HG03097 (cell line): ENCODE data around the gene CYP27A1.
"Not testable (repeated sequence)": the region's sequence is repeated elsewhere in the genome, so short reads cannot be mapped to it uniquely, and the experiment has no call there.

ENCODE experiments used
- ATAC-seq: cut with Tn5 transposase; IDR thresholded peaks from one replicate; pipeline ENCODE4 v1.9.1; 2021; ENCODE audit not compliant: unreplicated experiment, low FRiP score

CYP27A1 gene

GRCh38 chr2:218772759-218773158 is 9.2 kb upstream of the CYP27A1 start:
- ATAC-seq = not testable (repeated sequence)

DNA sequence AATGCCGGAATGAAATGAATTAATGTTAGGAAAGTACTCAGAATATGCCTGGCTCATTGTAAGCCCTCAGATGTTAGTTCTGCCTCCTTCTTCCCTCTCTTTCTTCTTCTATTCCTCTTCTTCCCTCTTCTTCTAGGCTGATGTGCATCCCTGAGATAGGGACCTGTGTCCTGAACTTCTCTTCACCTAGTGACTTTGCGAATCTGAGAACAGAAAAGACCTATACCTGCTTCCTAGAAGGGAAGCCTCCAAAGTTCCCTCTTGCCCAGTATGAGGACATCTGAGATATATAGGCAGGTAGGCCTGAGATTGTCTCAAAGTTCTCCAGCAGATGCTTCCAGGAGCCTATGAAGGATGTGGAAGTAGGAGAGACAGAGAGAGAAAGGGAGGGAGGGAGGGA is 8.1 kb upstream of the CYP27A1 start:
- ATAC-seq = no peak

DNA sequence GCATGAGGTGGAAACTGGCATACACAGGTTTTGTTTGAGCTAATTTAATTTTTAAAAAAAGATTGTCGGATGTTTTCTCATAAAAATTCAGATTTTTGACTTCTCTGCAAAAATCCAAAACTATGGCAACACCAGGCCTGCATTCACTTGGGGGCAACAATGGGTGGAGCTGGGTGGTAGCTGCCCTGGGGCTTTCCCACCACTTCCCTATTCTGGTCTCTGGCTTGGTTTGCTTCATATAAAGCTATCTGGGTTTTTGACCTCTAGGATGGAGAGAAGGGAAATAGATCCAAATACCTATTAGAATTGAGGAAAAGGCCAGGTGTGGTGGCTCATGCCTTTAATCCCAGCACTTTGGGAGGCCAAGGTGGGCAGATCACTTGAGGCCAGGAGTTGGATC is 5.5 kb upstream of the CYP27A1 start:
- ATAC-seq = no peak

- ATAC-seq = no peak
These were observed 4.5 kb upstream of the CYP27A1 start for GRCh38 chr2:218777276-218777990.

DNA sequence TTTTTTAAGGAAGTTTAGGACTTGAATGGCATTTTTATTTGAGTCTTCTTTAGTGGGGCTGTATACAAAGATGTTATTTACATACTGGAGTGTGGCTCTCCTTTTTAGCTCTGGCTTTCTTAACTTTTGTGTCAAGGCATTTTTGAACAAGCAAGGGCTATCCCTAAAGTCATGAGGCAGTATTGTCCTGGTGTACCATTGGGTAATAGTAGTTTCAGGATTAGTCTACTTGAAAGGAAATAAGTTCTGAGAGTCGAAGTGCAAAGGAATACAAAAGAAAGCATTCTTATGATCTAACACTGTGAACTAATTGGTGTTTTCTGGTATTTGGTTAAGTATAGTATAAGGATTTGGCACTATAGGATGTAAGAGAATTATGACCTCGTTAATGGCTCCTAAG is 1.9 kb upstream of the CYP27A1 start:
- ATAC-seq = no peak

- no peak for ATAC-seq
These were observed 876 bp upstream of the CYP27A1 start for GRCh38 chr2:218780851-218781690.

DNA sequence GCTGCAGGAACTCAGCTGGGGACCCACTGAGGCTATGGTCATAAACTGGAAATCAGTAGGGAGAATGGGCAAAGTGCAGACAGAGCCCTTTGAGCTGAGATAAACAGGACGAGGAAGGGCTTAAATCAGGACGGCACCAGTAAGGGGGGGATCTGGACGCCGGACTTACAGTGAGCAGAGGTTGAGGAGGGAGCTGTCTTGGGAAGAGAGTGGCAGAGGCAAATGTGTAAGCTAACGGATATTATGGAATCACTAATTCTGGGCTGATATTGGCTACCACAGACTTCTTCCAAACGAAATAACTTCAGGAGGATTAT is 539 bp downstream of the CYP27A1 start:
- no peak for ATAC-seq

DNA sequence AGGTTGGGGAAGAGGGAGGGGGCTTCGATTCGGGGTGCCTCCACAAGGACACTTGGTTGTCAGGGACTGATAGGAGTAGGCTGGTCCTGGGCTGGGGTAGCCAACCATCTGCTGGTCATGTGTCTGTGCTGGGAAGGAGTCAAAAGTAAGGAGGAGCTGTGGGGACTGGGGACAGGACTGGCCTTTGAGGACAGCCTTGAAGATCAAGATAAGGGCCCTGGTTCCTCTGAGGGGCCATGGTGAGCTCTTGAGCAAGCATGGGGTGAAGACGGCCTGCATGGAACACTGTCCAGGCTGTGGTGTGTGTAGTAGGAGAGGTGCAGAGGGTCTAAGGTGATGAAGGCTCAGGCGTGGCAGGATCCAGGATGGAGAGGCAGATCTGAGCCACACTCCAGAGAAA is 1.7 kb downstream of the CYP27A1 start:
- ATAC-seq = no peak

DNA sequence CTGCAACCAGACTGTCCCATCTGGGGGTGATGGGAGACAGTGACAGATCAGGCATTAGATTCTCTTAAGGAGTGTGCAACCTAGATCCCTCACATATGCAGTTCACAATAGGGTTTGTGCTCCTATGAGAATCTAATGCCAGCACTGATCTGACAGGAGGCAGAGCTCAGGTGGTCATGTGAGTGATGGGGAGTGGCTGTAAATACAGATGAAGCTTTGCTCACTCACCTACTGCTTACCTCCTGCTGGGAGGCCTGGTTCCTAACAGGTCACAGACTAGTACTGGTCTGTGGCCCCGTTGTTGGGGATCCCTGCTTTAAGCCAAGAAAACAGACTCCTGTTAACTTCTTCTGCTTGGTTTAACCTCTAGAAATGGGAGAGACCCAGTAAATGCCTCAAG is 3.2 kb downstream of the CYP27A1 start:
- ATAC-seq = no peak

GRCh38 chr2:218786133-218786532 is 4.2 kb downstream of the CYP27A1 start:
- no peak for ATAC-seq

DNA sequence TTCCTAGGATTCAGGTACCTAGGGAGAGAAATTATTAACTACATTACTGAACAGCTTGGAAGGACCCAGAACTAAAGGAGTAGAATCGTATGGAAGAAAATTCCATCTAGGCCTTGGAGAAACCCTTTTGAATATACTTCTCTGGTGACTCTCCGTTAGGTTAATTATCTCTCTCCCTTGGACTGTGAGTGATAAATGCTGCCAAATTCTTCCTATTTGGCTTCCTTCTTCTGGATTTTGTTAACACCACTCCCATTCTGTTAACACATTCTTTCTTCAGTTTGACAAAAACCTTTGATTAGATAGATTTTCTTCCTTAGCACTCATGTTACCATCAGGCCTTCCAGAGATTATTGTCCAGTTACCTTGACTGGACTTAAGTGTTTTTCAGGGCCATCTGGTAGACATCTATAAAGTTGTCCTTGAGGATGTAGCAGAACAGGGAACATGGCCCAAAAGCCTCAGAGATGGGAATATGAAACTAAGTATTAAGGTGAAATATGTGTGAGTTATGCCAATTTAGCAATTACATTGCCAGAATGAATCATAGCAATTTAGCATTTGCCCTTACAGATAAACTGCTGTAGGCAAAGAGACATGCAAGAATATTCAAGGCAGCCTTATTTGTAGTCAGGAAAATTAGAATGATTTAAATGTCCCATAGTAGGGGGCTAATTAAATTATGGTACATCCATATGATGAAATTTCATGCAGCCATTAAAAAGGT is 6.7 kb downstream of the CYP27A1 start:
- no peak for ATAC-seq

- no peak for ATAC-seq
These were observed 10.5 kb downstream of the CYP27A1 start for GRCh38 chr2:218792433-218792832.

DNA sequence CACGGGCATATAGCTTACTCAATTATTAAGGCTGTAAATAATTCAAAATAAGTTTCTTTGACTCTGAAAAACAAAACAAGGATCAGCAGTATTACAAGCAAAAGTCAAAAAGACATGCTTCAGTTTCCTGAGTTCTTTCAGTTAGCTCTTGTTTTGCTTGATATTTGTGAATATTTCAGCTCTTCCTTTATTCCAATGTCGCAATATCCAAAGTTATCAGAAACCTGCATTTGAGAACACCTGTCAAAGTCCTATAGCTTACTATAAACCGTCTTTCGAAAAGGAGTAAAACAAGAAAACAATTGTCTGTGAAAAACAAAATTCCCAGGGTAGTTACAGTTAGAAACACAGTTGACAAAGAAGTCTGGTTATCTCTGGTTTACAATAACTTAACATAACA is 14.7 kb downstream of the CYP27A1 start:
- no peak for ATAC-seq

DNA sequence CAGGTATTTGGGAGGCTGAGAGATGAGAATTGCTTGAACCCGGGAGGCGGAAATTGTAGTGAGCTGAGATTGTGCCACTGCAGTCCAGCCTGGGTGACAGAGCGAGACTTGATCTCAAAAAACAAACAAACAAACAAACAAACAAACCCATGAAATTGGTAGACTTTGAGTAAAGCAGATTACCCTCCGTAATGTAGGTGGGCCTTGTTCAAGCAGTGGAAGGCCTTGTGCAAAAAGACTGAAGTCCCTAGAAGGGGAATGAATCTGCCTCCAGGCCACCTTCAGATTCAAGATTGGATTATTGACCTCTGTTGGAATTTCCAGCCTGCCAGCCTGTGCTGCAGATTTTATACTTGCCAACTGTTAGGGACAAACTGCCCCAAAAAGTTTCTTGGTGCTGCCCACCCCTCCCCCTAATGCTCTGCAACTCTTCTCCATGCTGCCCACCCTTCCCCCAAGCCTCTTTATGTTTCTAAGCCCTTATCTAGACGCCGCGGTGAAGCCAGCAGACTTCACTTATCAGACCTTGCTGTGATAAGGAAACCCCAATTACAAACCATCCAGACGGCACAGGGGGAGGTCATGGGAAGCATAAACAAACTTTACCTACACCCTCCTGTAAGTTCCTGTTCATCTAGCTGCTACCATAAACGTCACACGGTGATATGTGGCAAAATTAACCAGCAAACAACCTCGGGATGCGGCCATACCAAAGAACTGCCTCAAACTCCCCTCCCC is 17.0 kb downstream of the CYP27A1 start:
- no peak for ATAC-seq

DNA sequence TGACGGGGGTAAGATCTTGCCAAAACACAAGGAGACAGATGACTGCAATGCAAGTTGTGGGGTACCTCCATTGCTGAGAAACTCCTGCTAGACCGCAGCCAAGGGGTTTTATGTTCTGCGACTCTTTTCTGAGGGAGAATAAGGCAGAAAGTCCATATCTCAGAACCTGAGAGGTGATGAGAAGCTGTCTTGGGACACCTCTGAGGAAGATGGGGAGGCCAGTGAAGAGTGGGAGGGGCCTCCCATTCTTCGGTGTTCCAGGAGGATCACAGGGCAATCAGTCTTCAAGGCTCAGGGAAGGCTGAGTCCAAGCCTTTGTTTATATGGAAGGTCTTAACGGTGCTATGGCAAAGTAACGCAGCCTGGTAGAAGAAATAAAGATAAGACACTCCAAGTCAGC is 18.0 kb downstream of the CYP27A1 start:
- ATAC-seq = no peak

- no peak for ATAC-seq
These were observed 20.5 kb downstream of the CYP27A1 start for GRCh38 chr2:218802386-218802994.

DNA sequence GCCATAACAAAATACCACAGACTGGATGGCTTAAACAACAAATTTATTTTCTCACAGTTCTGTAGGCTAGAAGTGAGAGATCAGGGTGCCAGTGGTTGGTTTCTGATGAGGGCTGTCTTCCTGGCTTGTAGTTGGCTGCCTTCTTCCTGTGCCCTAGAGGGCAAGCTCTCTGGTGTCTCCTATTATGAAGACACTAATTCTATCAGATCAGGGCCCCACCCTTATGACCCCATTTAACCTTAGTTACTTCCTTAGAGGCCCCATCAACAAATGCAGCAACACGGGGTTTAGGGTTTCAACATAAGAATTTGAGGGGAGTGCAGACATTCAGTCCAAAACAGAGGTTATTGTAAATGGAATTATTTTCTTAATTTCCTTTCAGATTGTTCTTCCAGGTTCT is 22.9 kb downstream of the CYP27A1 start:
- ATAC-seq = no peak

GRCh38 chr2:218805627-218806026 is 23.7 kb downstream of the CYP27A1 start:
- no peak for ATAC-seq

DNA sequence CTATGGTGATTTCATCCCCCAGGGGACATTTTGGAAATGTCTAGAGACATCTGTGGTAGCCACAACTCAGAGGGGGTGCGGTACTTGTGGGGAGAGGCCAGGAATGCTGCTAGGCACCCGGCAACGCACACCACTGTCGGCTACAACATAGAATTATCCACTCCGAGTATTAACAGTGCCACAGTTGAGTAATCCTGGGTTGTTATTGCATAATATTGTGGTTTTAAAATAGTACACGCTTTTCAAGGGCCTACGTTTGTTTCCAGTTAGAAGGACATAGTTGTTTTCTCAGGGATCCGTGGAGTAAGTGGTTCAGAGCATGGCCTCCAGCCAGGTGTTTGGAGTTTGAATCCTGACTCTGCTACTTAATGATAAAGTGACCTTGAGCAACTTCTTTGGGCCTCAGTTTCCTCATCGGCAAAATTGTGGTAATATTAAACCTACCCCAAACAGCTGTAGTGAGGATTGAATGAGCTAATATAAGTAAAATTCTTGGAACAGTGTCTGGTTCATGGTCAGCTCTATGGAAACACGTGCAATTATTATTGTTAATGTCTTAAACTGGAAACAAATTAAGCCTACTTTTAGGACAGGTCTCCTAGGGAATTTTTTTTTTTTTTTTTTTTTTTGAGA is 24.5 kb downstream of the CYP27A1 start:
- ATAC-seq = no peak

GRCh38 chr2:218807626-218808025 is 25.7 kb downstream of the CYP27A1 start:
- ATAC-seq = no peak
